Measurements from ENCODE around the gene PTPRE. TPM values are rescaled to one million over a fixed set of nuclear protein-coding genes. Genes with fewer than 3 reads are reported as not detected.

Gene PTPRE
- total RNA-seq, 1 experiment from 2014 or later, result 0.70 TPM

DNA sequence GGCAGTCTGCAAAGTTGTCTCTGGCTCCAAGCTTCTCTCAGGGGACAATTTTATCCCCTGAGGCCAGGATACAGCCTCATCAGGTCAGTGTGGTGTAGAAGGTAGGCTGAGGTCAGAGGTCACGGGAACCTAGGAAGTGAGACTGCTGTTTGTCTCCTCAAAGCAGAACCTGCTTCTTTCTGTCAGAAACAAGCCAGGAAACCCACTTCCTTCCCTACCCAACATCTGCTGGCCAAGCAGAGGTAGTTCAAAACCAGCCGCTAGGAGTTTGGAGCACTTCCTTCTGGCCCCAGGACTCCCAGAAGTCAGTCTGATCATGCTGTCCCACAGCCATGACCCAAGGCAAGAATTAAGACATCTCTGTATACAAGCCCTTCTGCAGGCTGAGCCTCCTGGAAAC is 26.3 kb upstream of the PTPRE start:
- Mint-ChIP-seq H3K4me3 (no peak overlapping the region), H3K27ac (no peak overlapping the region), H3K27me3 (ENCODE audit: low read depth) (no peaks in the 10 kb centered on the region), H3K9me3 (no peaks in the 10 kb centered on the region), H3K4me1 (peaks cover 3 to 7% of the 10 kb centered on the region in 2 experiments; a peak in 3 of 4 replicates), H3K36me3 (ENCODE audit: insufficient read depth in 1 of 3, low read depth in 3 of 3) (no peaks in the 10 kb centered on the region)
- no peak overlapping the region for H3K56ac ChIP-seq (ENCODE audit: insufficient read length, low read depth, low read length)
- no CpG with 5 or more reads among the region's 2 CpGs for WGBS (ENCODE audit: extremely low coverage, insufficient read length, low lambda C conversion rate)
- H3K27ac ChIP-seq (ENCODE audit: insufficient read length, low read depth, low read length), result no peak overlapping the region
- H3K9ac ChIP-seq (ENCODE audit: extremely low read depth, insufficient read length, low read length), result no peak overlapping the region
- H3K4ac ChIP-seq (ENCODE audit: low read depth, low read length), result no peak overlapping the region
- no peak overlapping the region for H3K23ac ChIP-seq (ENCODE audit: insufficient read length, low read depth, low read length)
- H3K14ac ChIP-seq (ENCODE audit: insufficient read depth, low read length), result no peak overlapping the region
- H4K20me1 ChIP-seq (ENCODE audit: control insufficient read depth, insufficient read depth, insufficient read length), result no peaks in the 10 kb centered on the region
- no peak overlapping the region for H2BK120ac ChIP-seq (ENCODE audit: low read depth, low read length, poor library complexity, severe bottlenecking)
- no peaks in the 10 kb centered on the region for H3K4me1 ChIP-seq (ENCODE audit: insufficient read depth, low read length)
- TF ChIP-seq, protein P1, sequence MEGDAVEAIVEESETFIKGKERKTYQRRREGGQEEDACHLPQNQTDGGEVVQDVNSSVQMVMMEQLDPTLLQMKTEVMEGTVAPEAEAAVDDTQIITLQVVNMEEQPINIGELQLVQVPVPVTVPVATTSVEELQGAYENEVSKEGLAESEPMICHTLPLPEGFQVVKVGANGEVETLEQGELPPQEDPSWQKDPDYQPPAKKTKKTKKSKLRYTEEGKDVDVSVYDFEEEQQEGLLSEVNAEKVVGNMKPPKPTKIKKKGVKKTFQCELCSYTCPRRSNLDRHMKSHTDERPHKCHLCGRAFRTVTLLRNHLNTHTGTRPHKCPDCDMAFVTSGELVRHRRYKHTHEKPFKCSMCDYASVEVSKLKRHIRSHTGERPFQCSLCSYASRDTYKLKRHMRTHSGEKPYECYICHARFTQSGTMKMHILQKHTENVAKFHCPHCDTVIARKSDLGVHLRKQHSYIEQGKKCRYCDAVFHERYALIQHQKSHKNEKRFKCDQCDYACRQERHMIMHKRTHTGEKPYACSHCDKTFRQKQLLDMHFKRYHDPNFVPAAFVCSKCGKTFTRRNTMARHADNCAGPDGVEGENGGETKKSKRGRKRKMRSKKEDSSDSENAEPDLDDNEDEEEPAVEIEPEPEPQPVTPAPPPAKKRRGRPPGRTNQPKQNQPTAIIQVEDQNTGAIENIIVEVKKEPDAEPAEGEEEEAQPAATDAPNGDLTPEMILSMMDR (conservative IDR thresholded peaks at IDR 0.05), result no peak
- H2BK15ac ChIP-seq (ENCODE audit: low read depth, low read length), result no peak overlapping the region
- H4K5ac ChIP-seq (ENCODE audit: insufficient read length, low read depth, low read length), result no peak overlapping the region
- H3K79me2 ChIP-seq (ENCODE audit: insufficient read depth, low read length), result no peaks in the 10 kb centered on the region
- no peak overlapping the region for H2AFZ ChIP-seq (ENCODE audit: low read length)
- H3K27me3 ChIP-seq (ENCODE audit: insufficient read depth, low read length), result no peaks in the 10 kb centered on the region
- H3K79me1 ChIP-seq (ENCODE audit: insufficient read depth, low read depth, low read length, poor library complexity, severe bottlenecking), result no peaks in the 10 kb centered on the region
- no peaks in the 10 kb centered on the region for H3K23me2 ChIP-seq (ENCODE audit: insufficient read length, low read depth, low read length, poor library complexity, severe bottlenecking)
- DNase-seq, result no peak
- no peak overlapping the region for H2BK12ac ChIP-seq (ENCODE audit: insufficient read length, low read depth, low read length)
- no peak overlapping the region for H2AK5ac ChIP-seq (ENCODE audit: insufficient read length, low read length)
- H3K4me2 ChIP-seq (ENCODE audit: insufficient read depth, insufficient read length, low read length), result no peak overlapping the region
- no peak overlapping the region for H2BK5ac ChIP-seq (ENCODE audit: insufficient read length, low read length)
- H4K8ac ChIP-seq (replicated peaks; ENCODE audit: insufficient read length, low read depth, low read length), result no peak overlapping the region
- no peak overlapping the region for H2BK20ac ChIP-seq (ENCODE audit: low read depth, low read length, poor library complexity, severe bottlenecking)
- H3K9me3 ChIP-seq (ENCODE audit: control insufficient read depth, low read depth, low read length), result no peaks in the 10 kb centered on the region
- H3K18ac ChIP-seq (ENCODE audit: insufficient read length, low read depth, low read length), result no peak overlapping the region
- no peak overlapping the region for H3T11ph ChIP-seq (ENCODE audit: low read length)
- no peak overlapping the region for H4K91ac ChIP-seq (ENCODE audit: insufficient read length, low read depth, low read length)

Data from H9 (cell line).